Measurements from ENCODE around the gene DUSP12.

DUSP12 gene

GRCh38 chr1:161771973-161772372 is 22.4 kb downstream of the DUSP12 start:
- no peak for DNase-seq

GRCh38 chr1:161772397-161772796 is 22.8 kb downstream of the DUSP12 start:
- DNase-seq = no peak

- no peak for DNase-seq
Observed at GRCh38 chr1:161773791-161774190, 24.2 kb downstream of the DUSP12 start.

GRCh38 chr1:161777261-161777660 is 27.7 kb downstream of the DUSP12 start:
- no peak for DNase-seq

- no peak for DNase-seq
Observed at GRCh38 chr1:161778522-161778921, 28.9 kb downstream of the DUSP12 start.

GRCh38 chr1:161779393-161779792 is 29.8 kb downstream of the DUSP12 start:
- DNase-seq = no peak

- no peak for DNase-seq
Observed at GRCh38 chr1:161781995-161782394, 32.4 kb downstream of the DUSP12 start.

- no peak for DNase-seq
Observed at GRCh38 chr1:161782886-161783285, 33.3 kb downstream of the DUSP12 start.

- no peak for DNase-seq
Observed at GRCh38 chr1:161784968-161785367, 35.4 kb downstream of the DUSP12 start.

- DNase-seq = no peak
Observed at GRCh38 chr1:161787355-161787754, 37.8 kb downstream of the DUSP12 start.

GRCh38 chr1:161790587-161791317 is 41.2 kb downstream of the DUSP12 start:
- no peak for DNase-seq

GRCh38 chr1:161791904-161792655 is 42.5 kb downstream of the DUSP12 start:
- DNase-seq = no peak

- peak; percentile 48 for DNase-seq
Observed at GRCh38 chr1:161792740-161793139, 43.2 kb downstream of the DUSP12 start.

- DNase-seq = no peak
Observed at GRCh38 chr1:161799792-161800191, 50.2 kb downstream of the DUSP12 start.

GRCh38 chr1:161801955-161802354 is 52.4 kb downstream of the DUSP12 start:
- DNase-seq = no peak

- no peak for DNase-seq
Observed at GRCh38 chr1:161803181-161803580, 53.6 kb downstream of the DUSP12 start.

- no peak for DNase-seq
Observed at GRCh38 chr1:161805399-161806197, 56.0 kb downstream of the DUSP12 start.

All from NCI-H146 (cell line).